PC-9 (cell line): Measurements from ENCODE around the gene THSD7B.

ENCODE experiments used
- EZH2 ChIP-seq: fragments of 200-600 bp; sonication (generic); IDR thresholded peaks from 2 replicates; pipeline ENCODE4 v1.8.0; 2017; ENCODE audit warnings: antibody characterized with exemption, low read depth
- TF ChIP-seq, protein P1 (sequence below): fragments of 200-600 bp; sonication (generic); conservative IDR thresholded peaks from 2 replicates; pipeline ENCODE4 v1.6.1; 2017; ENCODE audit warnings: mixed run types, antibody characterized with exemption, mild to moderate bottlenecking, moderate library complexity

DNA sequence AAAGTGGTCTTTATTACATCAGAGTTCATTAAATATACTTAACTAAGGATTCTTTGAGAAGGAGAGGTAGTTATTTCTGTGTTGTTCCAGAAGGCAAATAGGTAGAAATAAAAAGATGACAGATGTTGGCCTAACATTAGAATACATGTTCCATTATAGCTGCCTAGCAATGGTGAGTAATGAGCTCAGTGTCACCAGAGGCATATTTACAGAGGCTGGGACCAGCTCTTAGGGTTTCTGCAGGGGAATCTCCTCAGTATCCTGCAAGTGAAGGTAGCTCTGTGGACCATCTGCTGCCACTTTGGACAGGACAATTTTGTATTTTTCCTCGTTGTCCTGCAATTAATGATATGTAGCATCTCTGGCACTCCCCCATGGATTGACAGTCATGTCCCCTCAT lies 416.0 kb downstream of the THSD7B start:
- TF ChIP-seq, protein P1, sequence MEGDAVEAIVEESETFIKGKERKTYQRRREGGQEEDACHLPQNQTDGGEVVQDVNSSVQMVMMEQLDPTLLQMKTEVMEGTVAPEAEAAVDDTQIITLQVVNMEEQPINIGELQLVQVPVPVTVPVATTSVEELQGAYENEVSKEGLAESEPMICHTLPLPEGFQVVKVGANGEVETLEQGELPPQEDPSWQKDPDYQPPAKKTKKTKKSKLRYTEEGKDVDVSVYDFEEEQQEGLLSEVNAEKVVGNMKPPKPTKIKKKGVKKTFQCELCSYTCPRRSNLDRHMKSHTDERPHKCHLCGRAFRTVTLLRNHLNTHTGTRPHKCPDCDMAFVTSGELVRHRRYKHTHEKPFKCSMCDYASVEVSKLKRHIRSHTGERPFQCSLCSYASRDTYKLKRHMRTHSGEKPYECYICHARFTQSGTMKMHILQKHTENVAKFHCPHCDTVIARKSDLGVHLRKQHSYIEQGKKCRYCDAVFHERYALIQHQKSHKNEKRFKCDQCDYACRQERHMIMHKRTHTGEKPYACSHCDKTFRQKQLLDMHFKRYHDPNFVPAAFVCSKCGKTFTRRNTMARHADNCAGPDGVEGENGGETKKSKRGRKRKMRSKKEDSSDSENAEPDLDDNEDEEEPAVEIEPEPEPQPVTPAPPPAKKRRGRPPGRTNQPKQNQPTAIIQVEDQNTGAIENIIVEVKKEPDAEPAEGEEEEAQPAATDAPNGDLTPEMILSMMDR, result no peak
- TF ChIP-seq EZH2, result no peak
